ENCODE data around the gene MYO7B. TPM values are rescaled to one million over a fixed set of nuclear protein-coding genes. Genes with fewer than 3 reads are reported as not detected.

MYO7B gene
- total and polyA plus RNA-seq, 9 of the 15 experiments (the other 6 are each of a cell fraction or from before 2014, with no cell fraction given), result 0.08 TPM; not detected in 8

DNA sequence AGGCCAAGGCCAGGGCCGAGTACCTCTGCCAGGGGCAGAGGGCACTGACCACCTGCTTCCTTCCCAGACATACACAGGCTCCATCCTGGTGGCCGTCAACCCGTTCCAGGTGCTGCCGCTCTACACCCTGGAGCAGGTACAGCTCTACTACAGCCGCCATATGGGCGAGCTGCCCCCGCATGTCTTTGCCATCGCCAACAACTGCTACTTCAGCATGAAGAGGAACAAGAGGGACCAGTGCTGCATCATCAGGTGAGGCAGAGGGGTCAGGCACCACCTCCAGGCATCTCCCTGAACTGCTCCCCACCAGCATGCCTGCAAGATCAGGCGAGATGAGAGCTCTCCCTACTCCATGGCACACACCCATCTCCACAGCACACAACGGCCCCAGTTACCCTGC, 31.1 kb downstream of the MYO7B start (continued):
- TF ChIP-seq HDAC6 (IDR thresholded peaks at IDR 0.05; ENCODE audit: low read depth, low read length), result no peak

DNA sequence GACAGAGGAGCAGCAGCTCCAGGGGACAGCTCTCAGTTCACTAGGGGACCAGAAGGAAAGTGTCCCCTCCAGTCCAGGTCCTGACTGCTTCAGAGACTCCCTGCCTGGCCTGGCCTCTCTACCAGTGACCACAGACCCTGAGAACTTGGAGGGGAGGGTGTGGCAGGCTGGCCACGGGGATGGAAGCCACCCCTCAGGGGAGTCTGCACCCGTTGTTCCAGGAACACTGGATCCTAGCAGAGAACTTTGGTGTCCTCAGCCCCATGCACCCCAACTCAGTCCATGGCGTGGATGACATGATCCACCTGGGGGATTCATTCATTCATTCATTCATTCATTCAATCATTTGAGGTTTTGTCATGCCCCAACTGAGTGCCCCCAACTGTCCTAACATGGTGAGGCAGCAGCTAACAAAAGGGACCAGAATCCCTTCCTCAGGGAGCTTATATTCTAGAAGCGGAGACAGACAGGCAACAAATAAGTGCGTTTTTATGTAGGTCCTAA, 31.9 kb downstream of the MYO7B start:
- BruUV-seq (replicated peaks), result no TSS peak
- 0 out of 5 replicates have a peak, but pooled peaks cover 0 to 3% of the 10 kb centered on the region in 2 experiments for H3K4me1 ChIP-seq (replicated peaks in 1 of 2; ENCODE audit: control insufficient read depth in 2 of 2, insufficient read depth in 2 of 2, low read length in 2 of 2)
- H3K27me3 ChIP-seq (ENCODE audit: control insufficient read depth in 2 of 2, insufficient read depth in 2 of 2, low read length in 2 of 2), result peaks cover 49 to 92% of the 10 kb centered on the region in 2 experiments
- H4K20me1 ChIP-seq (replicated peaks; ENCODE audit: control insufficient read depth, insufficient read depth, low read length), result peaks cover 6% of the 10 kb centered on the region; the same call in 1 of the 2 replicates
- ChIA-PET POLR2A (interaction anchor here (0.7 to 1.5 kb wide), 4 partner anchors 12 to 907 kb away, joined by 3 to 4 read pairs (median 3); no protein-coding TSS in a partner anchor), CTCF (ENCODE audit: low intra/inter-chr PET ratio) (no interaction called here)
- WGBS (ENCODE audit: insufficient coverage, low coverage, missing lambda C conversion rate), result 9% methylated on average over 5 of the region's 5 CpGs
- no peaks in the 10 kb centered on the region for H3K36me3 ChIP-seq (ENCODE audit: control insufficient read depth, insufficient read depth, low read length)
- H3K27ac ChIP-seq (ENCODE audit: extremely low read depth, low read depth, low read length), result no peak overlapping the region
- no peaks in the 10 kb centered on the region for H3K79me2 ChIP-seq (ENCODE audit: control insufficient read depth, insufficient read depth, low read length)
- in situ Hi-C loops (cut with MboI) (no loop called here), intact Hi-C loops (cut with micrococcal nuclease) (no loop called here)
- no peak overlapping the region for H2AFZ ChIP-seq (ENCODE audit: low read depth, low read length)
- H3K9ac ChIP-seq (ENCODE audit: insufficient read depth in 1 of 2, low read depth in 2 of 2, low read length in 2 of 2), result no peak overlapping the region
- TF ChIP-seq RBM14 (IDR thresholded peaks at IDR 0.05; ENCODE audit: borderline replicate concordance, insufficient read depth, low read depth, low read length) (no peak), TEAD4 (IDR thresholded peaks at IDR 0.05; ENCODE audit: low read length) (no peak), TEAD4 (CRISPR knock-in tag; IDR thresholded peaks at IDR 0.05; ENCODE audit: borderline replicate concordance) (no peak), ZNF24 (IDR thresholded peaks at IDR 0.05) (peak; percentile 80; the same call in 1 of the 2 replicates), BCL6 (CRISPR knock-in tag; IDR thresholded peaks at IDR 0.05) (no peak)
- ATAC-seq (no peak), DNase-seq (ENCODE audit: extremely low read depth in 1 of 4, low spot score in 3 of 4) (no peak), FAIRE-seq (no peak)
- no peaks in the 10 kb centered on the region for H3K9me3 ChIP-seq (replicated peaks; ENCODE audit: control insufficient read depth, insufficient read depth, low read depth, low read length)
- H3K4me3 ChIP-seq, result no peak overlapping the region
- no peak overlapping the region for H3K4me2 ChIP-seq (ENCODE audit: insufficient read depth, low read length)
- no peaks in the 10 kb centered on the region for H3K9me1 ChIP-seq (ENCODE audit: control insufficient read depth, insufficient read depth, low read length)

Measured in K562 (cell line).